ENCODE measurements around the gene SUCLG2. TPM values are rescaled to one million over a fixed set of nuclear protein-coding genes. Genes with fewer than 3 reads are reported as not detected.

SUCLG2 gene
- total RNA-seq, result 61.0 and 64.5 TPM in 2 replicates

GRCh38 chr3:67654099-67654843, at the start of gene SUCLG2:
Gene SUCLG2, minus strand, starts transcription at chr3:67654612. Its CDS starts 26 bp downstream, at chr3:67654586.

Data from subcutaneous preadipocyte (primary cell).